Stomach (tissue), 9 donors: ENCODE data around the gene SCAF1. TPM values are rescaled to one million over a fixed set of nuclear protein-coding genes. Genes with fewer than 3 reads are reported as not detected.

Source experiments
- DNase-seq, 2 donors: peaks; one replicate each; pipeline versions ENCODE4 v3.0.0 to v3.0.0-alpha.2; 2013 to 2019
- H3K27ac ChIP-seq, 5 donors: fragments of 200-600 bp in 4 of 5; sonication (generic) in 4 of 5; one replicate each; pipeline ENCODE4 v1.5.1; 2013 to 2019; ENCODE audit warnings: mild to moderate bottlenecking in 1 of 5, moderate library complexity in 1 of 5
- H3K27me3 ChIP-seq, 3 donors: fragments of 200-600 bp; sonication (generic); one replicate each; pipeline ENCODE4 v1.5.1; 2017 to 2019; ENCODE audit warnings: mixed run types in 1 of 3
- H3K36me3 ChIP-seq, 4 donors: fragments of 200-600 bp; sonication (generic); 1 replicate in 3 of 4; 2 replicates in 1 of 4; pipeline ENCODE4 v1.5.1; 2016 to 2019
- H3K4me1 ChIP-seq, 4 donors: fragments of 200-600 bp; sonication (generic); one replicate each; pipeline ENCODE4 v1.5.1; 2016 to 2019
- H3K4me3 ChIP-seq, 4 donors: fragments of 200-600 bp; sonication (generic) in 3 of 4; one replicate each; pipeline ENCODE4 v1.5.1; 2016 to 2019; ENCODE audit warnings: mild to moderate bottlenecking in 1 of 4
- H3K9me3 ChIP-seq, 4 donors: fragments of 200-600 bp; sonication (generic); one replicate each; pipeline ENCODE4 v1.5.1; 2016 to 2019
- CTCF ChIP-seq, 7 experiments: fragments of 450-650 bp in 4 of 7; fragments of 200-600 bp in 3 of 7; sonication (generic) in 3 of 7; IDR thresholded peaks; one replicate each; pipeline ENCODE4 v1.5.1; 2016 to 2019; ENCODE audit warnings: antibody characterized with exemption in 7 of 7, control low read depth in 2 of 7, mild to moderate bottlenecking in 1 of 7
- EP300 ChIP-seq: sonication (generic); formaldehyde crosslinking; IDR thresholded peaks from one replicate; pipeline ENCODE4 v1.6.1; 2017; ENCODE audit warnings: antibody characterized with exemption
- POLR2A ChIP-seq, 4 donors: fragments of 450-650 bp; IDR thresholded peaks; one replicate each; pipeline ENCODE4 v1.6.1; 2016; ENCODE audit warnings: antibody characterized with exemption in 4 of 4, control low read depth in 2 of 4, mild to moderate bottlenecking in 1 of 4, moderate library complexity in 1 of 4
- POLR2AphosphoS5 ChIP-seq, 3 donors: sonication (generic); formaldehyde crosslinking; IDR thresholded peaks; one replicate each; pipeline ENCODE4 v1.6.1; 2016; ENCODE audit warnings: antibody characterized with exemption in 3 of 3
- WGBS, 5 donors: extraction: QIAGEN DNeasy Blood & Tissue Kit in 3 of 5; methylation state at CpG; one replicate each; pipeline versions ENCODE4 v1.1.5 to v1.1.7; 2013 to 2018; 5-methylcytosine and 5-hydroxymethylcytosine counted together
- intact Hi-C: fragments of 100-400 bp; cut with DNase I; formaldehyde crosslinking; loops from one replicate; pipeline ENCODE4 v1.15.1; 2023; ENCODE audit warnings: low total_unique reads
- polyA plus RNA-seq, 3 donors: library from polyadenylated mRNA; stranded (reverse); fragments of 200-250 nt; gene quantifications; one replicate each; pipeline ENCODE4 v1.2.3, GENCODE V29; 2013
- total RNA-seq, 5 donors: library from RNA; depleted of rRNA; stranded (reverse); fragments of >200 nt; gene quantifications; one replicate each; pipeline versions ENCODE4 v1.1.0 to v1.2.3, GENCODE V29; 2014 to 2016
- donor health status: healthy with polysubstance abuse.
- donor health status: Bipolar disorder and iron deficiency.
- donor health status: healthy.

Gene SCAF1
- total and polyA plus RNA-seq, 8 donors = 8.3 to 41.7 (median 19.7) TPM

DNA sequence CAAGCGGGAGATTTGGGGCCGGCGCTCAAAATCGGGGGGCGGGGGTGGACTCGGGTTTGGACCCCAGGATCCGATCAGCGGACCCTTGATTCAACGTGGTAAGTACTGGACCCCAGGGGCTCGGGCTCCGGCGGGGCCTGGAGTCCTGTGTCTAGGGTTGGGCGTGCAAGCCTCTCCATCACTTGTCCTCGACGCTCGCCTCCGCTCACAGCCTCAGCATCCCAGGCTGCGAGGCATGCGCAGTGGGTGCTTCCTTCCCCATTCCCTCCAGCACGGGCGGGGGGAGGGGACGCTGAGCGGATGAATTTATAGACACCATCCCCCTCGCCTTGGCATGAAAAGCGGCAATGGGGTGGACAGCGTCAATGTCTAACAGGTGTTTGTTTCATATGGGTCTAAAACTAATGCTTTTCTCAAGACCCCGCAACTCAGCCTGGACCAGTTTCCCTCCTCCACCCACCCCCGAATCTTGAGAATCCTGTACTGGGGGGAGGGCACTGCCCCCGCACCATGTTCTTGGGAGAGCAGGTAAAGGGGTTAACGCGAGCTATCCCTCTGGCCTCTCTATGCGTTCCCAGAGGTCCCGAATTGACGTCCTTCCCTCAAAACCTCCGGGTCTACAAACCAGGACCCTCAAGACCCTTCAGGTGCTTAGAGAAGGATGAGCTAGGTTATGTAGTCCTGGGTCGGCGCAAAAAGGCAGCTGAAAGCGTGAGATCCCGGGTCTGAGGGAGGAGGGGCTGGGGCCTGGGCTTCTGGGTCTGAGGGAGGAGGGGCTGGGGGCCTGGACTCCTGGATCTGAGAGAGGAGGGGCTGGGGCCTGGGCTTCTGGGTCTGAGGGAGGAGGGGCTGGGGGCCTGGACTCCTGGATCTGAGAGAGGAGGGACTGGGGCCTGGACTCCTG is 49.5 kb downstream of the SCAF1 start:
- DNase-seq = peak in 1 of 2 donors; percentile 89
- WGBS, 5 donors = 12 to 29% (median 14%) methylated on average over 25 to 39 of the region's 39 CpGs
- no peak overlapping the region for H3K27ac ChIP-seq
- peaks cover 25 to 42% (median 29%) of the 10 kb centered on the region in 4 donors for H3K4me1 ChIP-seq
- H3K4me3 ChIP-seq = peak overlapping the region; percentile 41 to 57 (median 50)
- intact Hi-C loops = no loop called here
- H3K36me3 ChIP-seq = peaks cover 10 to 23% (median 21%) of the 10 kb centered on the region in 4 donors
- TF ChIP-seq POLR2A (IDR thresholded peaks at IDR 0.05) = no peak
- no peak for TF ChIP-seq EP300
- TF ChIP-seq POLR2AphosphoS5 (IDR thresholded peaks at IDR 0.05) = no peak
- TF ChIP-seq CTCF (IDR thresholded peaks at IDR 0.05) = no peak
- H3K27me3 ChIP-seq = peaks cover 0 to 40% (median 15%) of the 10 kb centered on the region in 3 donors
- H3K9me3 ChIP-seq = no peaks in the 10 kb centered on the region

DNA sequence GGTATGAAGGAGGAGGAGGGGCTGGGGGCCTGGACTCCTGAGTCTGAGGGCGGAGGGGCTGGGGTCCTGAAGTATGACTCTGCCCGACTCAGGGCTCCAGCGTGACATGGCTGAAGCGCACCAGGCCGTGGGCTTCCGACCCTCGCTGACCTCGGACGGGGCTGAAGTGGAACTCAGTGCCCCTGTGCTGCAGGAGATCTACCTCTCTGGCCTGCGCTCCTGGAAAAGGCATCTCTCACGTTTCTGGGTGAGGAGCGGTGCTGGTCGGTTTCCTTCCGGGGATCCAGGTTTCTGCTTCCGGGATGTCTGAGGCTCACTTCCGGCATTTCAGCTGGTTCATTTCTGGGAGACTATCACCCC is 50.1 kb downstream of the SCAF1 start:
- H3K4me3 ChIP-seq = no peak overlapping the region
- no peak overlapping the region for H3K27ac ChIP-seq
- DNase-seq = no peak
- peaks cover 4 to 17% (median 14%) of the 10 kb centered on the region in 4 donors for H3K36me3 ChIP-seq
- intact Hi-C loops = no loop called here
- WGBS, 5 donors = 69 to 81% (median 73%) methylated on average over 15 to 16 of the region's 16 CpGs
- peaks cover 25 to 42% (median 29%) of the 10 kb centered on the region in 4 donors for H3K4me1 ChIP-seq
- no peaks in the 10 kb centered on the region for H3K9me3 ChIP-seq
- no peak for TF ChIP-seq POLR2AphosphoS5 (IDR thresholded peaks at IDR 0.05)
- TF ChIP-seq POLR2A (IDR thresholded peaks at IDR 0.05) = no peak
- no peak for TF ChIP-seq CTCF (IDR thresholded peaks at IDR 0.05)
- TF ChIP-seq EP300 = no peak
- H3K27me3 ChIP-seq = peaks cover 0 to 40% (median 15%) of the 10 kb centered on the region in 3 donors

DNA sequence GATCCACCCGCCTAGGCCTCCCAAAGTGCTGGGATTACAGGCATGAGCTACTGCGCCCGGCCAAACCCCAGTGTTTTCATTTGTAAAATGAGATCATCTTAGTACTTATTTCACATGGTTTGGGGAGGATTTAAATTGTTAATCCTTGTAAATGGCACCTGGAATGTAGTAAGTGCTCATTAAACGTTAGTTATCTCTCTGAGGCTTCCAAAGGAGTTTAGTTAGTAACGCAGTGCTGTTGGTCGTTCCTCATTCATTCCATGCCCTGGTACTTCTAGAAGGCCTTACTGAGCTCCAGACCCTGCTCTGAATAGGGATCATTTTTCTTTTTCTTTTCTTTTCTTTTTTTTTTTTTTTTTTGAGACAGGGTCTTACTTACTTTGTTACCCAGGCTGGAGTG is 54.1 kb downstream of the SCAF1 start:
- H3K27ac ChIP-seq = no peak overlapping the region
- H3K36me3 ChIP-seq = no peaks in the 10 kb centered on the region
- no peaks in the 10 kb centered on the region for H3K9me3 ChIP-seq
- DNase-seq = no peak
- no peak for TF ChIP-seq CTCF (IDR thresholded peaks at IDR 0.05)
- TF ChIP-seq POLR2A (IDR thresholded peaks at IDR 0.05) = no peak
- TF ChIP-seq EP300 = no peak
- no peak for TF ChIP-seq POLR2AphosphoS5 (IDR thresholded peaks at IDR 0.05)
- peaks cover 0 to 26% (median 9%) of the 10 kb centered on the region in 3 donors for H3K27me3 ChIP-seq
- 81 to 88% (median 83%) methylated on average over 6 of the region's 6 CpGs for WGBS, 5 donors
- intact Hi-C loops = no loop called here
- H3K4me3 ChIP-seq = no peak overlapping the region
- H3K4me1 ChIP-seq = peaks cover 2 to 8% (median 6%) of the 10 kb centered on the region in 4 donors

DNA sequence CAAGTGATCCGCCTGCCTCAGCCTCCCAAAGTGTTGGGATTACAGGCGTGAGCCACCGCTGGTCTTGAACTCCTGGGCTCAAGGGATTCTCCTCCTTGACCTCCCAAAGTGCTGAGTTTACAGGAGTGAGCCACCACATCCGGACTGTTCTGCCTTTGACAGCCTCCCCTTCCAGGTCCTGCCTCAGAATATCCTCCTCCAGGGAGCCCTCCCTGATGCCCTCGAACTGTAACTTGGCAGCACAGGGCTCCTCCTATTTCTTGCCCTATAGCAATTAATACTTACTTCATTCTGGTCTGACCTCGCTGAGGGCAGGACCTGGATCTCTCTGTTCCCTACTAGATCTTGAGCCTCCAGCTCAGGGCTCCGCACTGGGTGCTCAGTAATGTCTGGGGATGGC is 54.9 kb downstream of the SCAF1 start:
- no peak overlapping the region for H3K4me3 ChIP-seq
- intact Hi-C loops = no loop called here
- no peaks in the 10 kb centered on the region for H3K9me3 ChIP-seq
- H3K36me3 ChIP-seq = no peaks in the 10 kb centered on the region
- DNase-seq = no peak
- 81 to 96% (median 92%) methylated on average over 7 of the region's 7 CpGs for WGBS, 5 donors
- H3K4me1 ChIP-seq = peaks cover 0 to 4% (median 0%) of the 10 kb centered on the region in 4 donors
- H3K27me3 ChIP-seq = peaks cover 0 to 24% (median 9%) of the 10 kb centered on the region in 3 donors
- H3K27ac ChIP-seq = no peak overlapping the region
- no peak for TF ChIP-seq POLR2A (IDR thresholded peaks at IDR 0.05)

DNA sequence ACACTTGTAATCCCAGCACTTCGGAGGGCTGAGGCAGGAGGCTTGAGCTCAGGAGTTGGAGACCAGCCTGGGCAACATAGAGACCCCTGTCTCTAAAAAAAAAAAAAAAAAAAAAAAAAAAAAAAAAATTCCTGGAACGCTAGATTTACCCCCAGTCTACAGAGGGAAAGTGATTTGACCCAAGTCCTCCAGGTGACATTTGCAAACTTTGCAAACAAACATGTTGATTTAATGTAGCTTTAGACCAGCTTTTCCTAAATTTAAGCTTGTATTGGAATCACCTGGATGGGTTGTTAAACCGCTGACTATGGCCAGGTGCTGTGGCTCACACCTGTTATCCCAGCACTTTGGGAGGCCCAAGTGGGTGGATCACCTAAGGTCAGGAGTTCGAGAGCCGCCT is 57.4 kb downstream of the SCAF1 start:
- TF ChIP-seq POLR2A (IDR thresholded peaks at IDR 0.05) = no peak
- TF ChIP-seq CTCF (IDR thresholded peaks at IDR 0.05) = no peak
- TF ChIP-seq POLR2AphosphoS5 (IDR thresholded peaks at IDR 0.05) = no peak
- TF ChIP-seq EP300 = no peak
- H3K27ac ChIP-seq = no peak overlapping the region
- no peak overlapping the region for H3K4me3 ChIP-seq
- DNase-seq = no peak
- H3K9me3 ChIP-seq = no peaks in the 10 kb centered on the region
- WGBS, 5 donors = 77 to 91% (median 87%) methylated on average over 5 of the region's 5 CpGs
- peaks cover 0 to 21% (median 9%) of the 10 kb centered on the region in 3 donors for H3K27me3 ChIP-seq
- intact Hi-C loops = no loop called here
- peaks cover 0 to 4% (median 0%) of the 10 kb centered on the region in 4 donors for H3K4me1 ChIP-seq
- no peaks in the 10 kb centered on the region for H3K36me3 ChIP-seq
